Gastroesophageal sphincter (tissue), 3 donors: Measurements from ENCODE around the gene GLO1.

ENCODE experiments used
- POLR2A ChIP-seq, 2 donors: fragments of 450-650 bp; IDR thresholded peaks; one replicate each; pipeline ENCODE4 v1.6.1; 2017; ENCODE audit warnings: antibody characterized with exemption in 2 of 2, mild to moderate bottlenecking in 2 of 2, moderate library complexity in 1 of 2
- POLR2AphosphoS5 ChIP-seq: sonication (generic); formaldehyde crosslinking; IDR thresholded peaks from one replicate; pipeline ENCODE4 v1.6.1; 2017; ENCODE audit warnings: antibody characterized with exemption
- TF ChIP-seq, protein P1 (sequence below), 4 experiments: fragments of 200-600 bp in 2 of 4; fragments of 450-650 bp in 2 of 4; sonication (generic) in 1 of 4; IDR thresholded peaks; one replicate each; pipeline ENCODE4 v1.5.1; 2017 to 2019; ENCODE audit warnings: antibody characterized with exemption in 4 of 4, mild to moderate bottlenecking in 2 of 4, moderate library complexity in 2 of 4

DNA sequence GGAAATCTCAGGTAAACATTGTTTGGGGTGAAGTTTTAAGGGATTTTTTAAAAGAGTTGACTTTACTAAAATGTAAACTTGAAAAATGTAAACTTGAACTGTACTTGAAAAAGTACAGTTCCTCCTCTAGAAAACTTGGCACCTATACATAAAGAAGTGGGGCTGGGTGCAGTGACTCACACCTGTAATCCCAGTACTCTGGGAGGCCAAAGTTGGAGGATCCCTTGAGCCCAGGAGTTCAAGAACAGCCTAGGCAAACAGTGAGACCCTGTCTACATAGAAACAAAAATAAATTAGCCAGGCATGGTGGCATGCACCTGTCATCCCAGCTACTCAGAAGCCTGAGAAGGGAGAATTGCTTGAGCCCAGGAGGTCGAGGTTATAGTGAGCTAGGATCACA lies 70.5 kb downstream of the GLO1 start:
- TF ChIP-seq POLR2A (IDR thresholded peaks at IDR 0.05) (no peak), POLR2AphosphoS5 (no peak)
- TF ChIP-seq, protein P1, sequence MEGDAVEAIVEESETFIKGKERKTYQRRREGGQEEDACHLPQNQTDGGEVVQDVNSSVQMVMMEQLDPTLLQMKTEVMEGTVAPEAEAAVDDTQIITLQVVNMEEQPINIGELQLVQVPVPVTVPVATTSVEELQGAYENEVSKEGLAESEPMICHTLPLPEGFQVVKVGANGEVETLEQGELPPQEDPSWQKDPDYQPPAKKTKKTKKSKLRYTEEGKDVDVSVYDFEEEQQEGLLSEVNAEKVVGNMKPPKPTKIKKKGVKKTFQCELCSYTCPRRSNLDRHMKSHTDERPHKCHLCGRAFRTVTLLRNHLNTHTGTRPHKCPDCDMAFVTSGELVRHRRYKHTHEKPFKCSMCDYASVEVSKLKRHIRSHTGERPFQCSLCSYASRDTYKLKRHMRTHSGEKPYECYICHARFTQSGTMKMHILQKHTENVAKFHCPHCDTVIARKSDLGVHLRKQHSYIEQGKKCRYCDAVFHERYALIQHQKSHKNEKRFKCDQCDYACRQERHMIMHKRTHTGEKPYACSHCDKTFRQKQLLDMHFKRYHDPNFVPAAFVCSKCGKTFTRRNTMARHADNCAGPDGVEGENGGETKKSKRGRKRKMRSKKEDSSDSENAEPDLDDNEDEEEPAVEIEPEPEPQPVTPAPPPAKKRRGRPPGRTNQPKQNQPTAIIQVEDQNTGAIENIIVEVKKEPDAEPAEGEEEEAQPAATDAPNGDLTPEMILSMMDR (IDR thresholded peaks at IDR 0.05) = no peak
